ENCODE data around the gene RALGAPA2. TPM values are rescaled to one million over a fixed set of nuclear protein-coding genes. Genes with fewer than 3 reads are reported as not detected.

Gene RALGAPA2
- total RNA-seq, 4 donors from 2014 or later, result 54.3 to 67.6 (median 60.3) TPM

DNA sequence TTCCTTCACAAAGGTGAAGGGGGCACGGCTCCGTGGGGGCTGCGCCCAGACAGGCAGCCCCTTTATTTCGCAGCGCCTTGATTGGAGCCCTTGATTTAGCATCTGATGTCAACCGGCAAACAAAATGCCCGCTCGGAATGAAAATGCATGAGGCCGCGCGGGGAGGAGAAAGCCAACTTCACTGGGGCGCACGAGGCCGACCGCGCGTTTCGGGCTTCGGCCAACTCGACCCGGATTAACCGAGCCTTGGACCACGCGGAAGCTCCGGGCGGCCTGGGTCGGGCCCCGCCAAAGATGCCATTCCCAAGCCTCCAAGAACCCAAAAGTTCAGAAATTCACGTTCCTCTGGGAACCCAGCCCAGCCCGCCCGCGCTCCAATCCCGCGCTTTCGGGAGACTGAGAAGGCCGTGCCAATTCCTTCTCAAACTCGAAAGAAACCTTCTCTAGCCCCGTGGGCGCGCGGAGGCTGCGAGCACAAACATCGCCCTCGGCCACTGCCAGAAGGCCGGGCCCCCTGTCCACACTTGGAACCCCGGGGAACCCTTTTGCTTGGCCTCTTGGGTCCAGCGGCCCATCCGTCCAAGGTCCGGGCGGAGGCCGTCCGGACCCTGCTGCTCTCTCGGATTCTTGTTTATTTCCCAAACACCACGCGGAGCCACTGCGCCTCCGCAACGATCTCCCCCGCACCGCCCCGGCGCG lies 345.4 kb downstream of the RALGAPA2 start:
- H3K27ac ChIP-seq, result no peak overlapping the region
- peak overlapping the region in 3 of 4 donors; percentile 31 to 44 (median 43) for H3K4me3 ChIP-seq
- H3K4me1 ChIP-seq, result peaks cover 0 to 47% (median 14%) of the 10 kb centered on the region in 4 donors
- H3K9me3 ChIP-seq, result no peaks in the 10 kb centered on the region
- H3K36me3 ChIP-seq, result no peaks in the 10 kb centered on the region
- H3K27me3 ChIP-seq, result peaks cover 0 to 71% of the 10 kb centered on the region in 2 donors
- no peak for DNase-seq
- no peak for TF ChIP-seq POLR2A (IDR thresholded peaks at IDR 0.05)
- TF ChIP-seq, protein P1, sequence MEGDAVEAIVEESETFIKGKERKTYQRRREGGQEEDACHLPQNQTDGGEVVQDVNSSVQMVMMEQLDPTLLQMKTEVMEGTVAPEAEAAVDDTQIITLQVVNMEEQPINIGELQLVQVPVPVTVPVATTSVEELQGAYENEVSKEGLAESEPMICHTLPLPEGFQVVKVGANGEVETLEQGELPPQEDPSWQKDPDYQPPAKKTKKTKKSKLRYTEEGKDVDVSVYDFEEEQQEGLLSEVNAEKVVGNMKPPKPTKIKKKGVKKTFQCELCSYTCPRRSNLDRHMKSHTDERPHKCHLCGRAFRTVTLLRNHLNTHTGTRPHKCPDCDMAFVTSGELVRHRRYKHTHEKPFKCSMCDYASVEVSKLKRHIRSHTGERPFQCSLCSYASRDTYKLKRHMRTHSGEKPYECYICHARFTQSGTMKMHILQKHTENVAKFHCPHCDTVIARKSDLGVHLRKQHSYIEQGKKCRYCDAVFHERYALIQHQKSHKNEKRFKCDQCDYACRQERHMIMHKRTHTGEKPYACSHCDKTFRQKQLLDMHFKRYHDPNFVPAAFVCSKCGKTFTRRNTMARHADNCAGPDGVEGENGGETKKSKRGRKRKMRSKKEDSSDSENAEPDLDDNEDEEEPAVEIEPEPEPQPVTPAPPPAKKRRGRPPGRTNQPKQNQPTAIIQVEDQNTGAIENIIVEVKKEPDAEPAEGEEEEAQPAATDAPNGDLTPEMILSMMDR (IDR thresholded peaks at IDR 0.05), result no peak

DNA sequence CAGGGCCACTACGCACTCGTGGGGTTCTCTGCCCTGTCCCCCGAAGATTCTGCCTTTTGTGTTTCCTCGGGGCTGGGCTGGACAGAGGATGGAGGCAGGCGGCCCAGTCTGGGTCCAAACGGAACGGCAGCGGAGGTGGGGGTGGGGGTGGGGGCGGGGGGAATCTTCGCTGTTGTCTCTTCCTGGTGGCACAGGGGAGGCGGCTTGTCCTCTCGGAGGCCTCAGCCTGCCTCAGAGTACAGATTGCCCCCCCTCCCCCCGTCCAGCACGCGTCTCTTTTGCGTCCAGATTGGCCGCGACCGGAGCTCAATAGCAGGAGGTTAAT lies 345.9 kb downstream of the RALGAPA2 start:
- Histone ChIP-seq H3K27ac (no peak overlapping the region), H3K4me3 (no peak overlapping the region), H3K36me3 (no peaks in the 10 kb centered on the region), H3K9me3 (no peaks in the 10 kb centered on the region), H3K27me3 (peaks cover 0 to 71% of the 10 kb centered on the region in 2 donors), H3K4me1 (peaks cover 0 to 47% (median 14%) of the 10 kb centered on the region in 4 donors)
- DNase-seq, result no peak
- TF ChIP-seq POLR2A (IDR thresholded peaks at IDR 0.05), result no peak
- TF ChIP-seq, protein P1 (IDR thresholded peaks at IDR 0.05), result no peak

DNA sequence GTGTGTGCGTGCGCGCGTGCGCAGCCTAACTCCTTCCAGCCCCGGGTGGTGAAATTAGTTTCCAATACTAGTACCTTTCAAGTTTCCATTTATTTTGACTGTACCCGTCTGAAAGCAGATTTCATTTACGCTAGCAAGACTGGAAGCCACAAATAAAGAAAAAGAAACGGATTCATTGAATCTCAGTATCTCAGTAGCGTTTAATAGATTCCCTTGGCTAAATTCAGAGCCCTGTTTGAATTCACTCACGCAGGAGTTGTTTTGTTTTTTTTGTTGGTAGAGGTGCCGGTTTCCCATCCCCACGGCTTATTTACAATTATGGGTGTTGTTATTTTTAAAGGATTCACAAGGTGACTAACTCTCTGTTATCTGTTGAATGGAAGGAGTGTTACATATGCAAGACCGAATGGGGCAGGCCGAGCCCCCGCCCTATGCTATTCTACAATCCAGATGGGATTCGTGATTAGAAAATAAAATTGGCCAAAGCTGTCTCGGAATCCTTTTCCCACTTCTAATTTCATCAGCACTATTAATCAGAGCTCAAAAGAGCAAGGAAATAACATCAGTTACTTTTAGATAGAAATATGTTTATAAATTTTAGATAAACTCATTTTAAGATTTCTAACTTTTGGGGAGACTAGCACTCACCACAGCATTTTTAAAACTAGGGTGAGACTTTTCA lies 346.8 kb downstream of the RALGAPA2 start:
- Histone ChIP-seq H3K9me3 (no peaks in the 10 kb centered on the region), H3K27me3 (peaks cover 0 to 65% of the 10 kb centered on the region in 2 donors), H3K36me3 (no peaks in the 10 kb centered on the region), H3K27ac (no peak overlapping the region), H3K4me3 (no peak overlapping the region), H3K4me1 (peaks cover 0 to 50% (median 14%) of the 10 kb centered on the region in 4 donors)
- DNase-seq, result no peak
- TF ChIP-seq, protein P1 (IDR thresholded peaks at IDR 0.05), result no peak

DNA sequence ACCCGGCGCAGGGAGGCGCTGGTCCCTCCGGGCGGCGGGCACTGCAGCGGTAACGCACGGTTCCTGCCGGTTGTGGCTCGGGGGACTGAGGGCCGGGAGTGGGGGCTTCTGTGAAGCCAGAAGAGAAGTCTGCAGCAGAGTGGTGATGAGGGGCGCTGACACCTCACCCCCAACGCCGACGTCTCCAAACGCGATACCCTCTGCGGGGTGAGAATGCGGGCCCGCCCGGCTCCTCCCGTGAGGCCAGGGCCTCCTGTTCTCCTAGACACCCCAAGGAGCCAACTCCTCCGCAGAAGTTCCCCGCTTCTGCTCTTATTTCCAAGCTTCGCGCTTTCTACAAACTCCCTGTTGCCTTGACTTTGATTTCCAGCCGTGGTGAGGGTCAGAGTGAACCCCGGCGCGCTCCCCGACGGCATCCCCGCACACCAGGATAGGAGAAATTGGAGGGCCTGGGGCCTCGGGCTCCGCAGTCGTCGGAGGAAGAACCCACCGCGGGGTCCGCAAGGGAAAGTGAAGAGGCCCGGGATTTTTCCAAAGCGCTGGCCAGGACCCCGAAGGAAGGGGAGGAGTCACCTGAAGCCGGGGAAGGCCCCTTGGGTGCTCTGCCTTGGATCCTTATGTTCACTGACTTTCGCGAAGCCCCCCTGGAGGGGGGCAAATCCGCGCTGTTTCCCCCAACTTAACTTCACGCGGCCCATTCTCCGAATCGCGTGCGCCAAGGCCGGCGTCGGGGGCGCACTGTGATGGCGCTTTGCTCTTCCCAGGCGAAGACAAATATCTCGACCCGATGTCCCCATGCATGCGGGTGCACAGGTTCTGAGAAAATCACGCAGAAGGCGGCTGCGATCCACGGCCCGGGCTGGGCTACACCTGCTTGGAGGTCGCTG lies 347.6 kb downstream of the RALGAPA2 start:
- Histone ChIP-seq H3K4me1 (peaks cover 0 to 55% (median 14%) of the 10 kb centered on the region in 4 donors), H3K27me3 (peaks cover 0 to 59% of the 10 kb centered on the region in 2 donors), H3K9me3 (no peaks in the 10 kb centered on the region), H3K36me3 (no peaks in the 10 kb centered on the region), H3K4me3 (no peak overlapping the region), H3K27ac (no peak overlapping the region)
- DNase-seq, result no peak
- TF ChIP-seq, protein P1 (IDR thresholded peaks at IDR 0.05), result no peak
- no peak for TF ChIP-seq POLR2A (IDR thresholded peaks at IDR 0.05)

DNA sequence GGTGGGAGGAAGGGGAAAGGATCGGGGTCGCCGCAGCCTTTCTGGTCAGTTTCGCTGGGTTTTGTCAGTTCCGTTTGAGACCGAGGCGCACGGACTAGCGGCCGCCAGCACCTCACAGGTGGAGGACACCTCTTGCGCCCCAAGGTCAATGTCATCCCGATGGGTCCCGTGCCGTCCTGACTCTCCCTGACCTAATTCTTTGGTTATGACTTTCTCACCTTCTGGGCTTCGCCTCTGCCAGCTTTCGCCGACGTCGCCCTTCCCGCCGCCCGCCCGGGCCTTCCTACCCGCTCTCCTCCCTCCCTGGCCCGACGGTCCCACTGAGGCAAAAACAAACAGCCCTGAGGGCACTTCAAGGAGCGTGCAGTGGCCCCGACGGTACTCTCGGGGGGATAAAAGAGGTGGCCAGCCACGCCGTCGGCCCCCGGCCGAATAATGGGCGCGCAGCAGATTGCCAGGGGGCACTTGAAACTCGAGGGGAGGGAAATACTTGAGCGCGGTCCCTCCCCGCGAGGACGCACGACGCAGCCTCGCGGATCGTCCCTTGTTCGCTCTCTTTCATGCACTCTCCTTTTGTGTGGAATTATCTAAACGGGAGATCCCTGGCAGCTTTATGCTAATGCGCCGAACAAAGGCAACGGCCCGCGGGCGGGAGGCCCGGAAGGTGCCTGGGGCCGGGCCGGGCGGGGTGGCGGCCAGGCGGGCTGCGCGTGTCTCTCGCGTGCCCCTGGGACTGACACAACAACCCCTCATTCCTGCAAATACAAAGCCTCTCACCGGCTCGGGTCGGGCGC lies 348.4 kb downstream of the RALGAPA2 start:
- no peaks in the 10 kb centered on the region for H3K36me3 ChIP-seq
- TF ChIP-seq POLR2A (IDR thresholded peaks at IDR 0.05), result no peak
- H3K27me3 ChIP-seq, result peaks cover 0 to 51% of the 10 kb centered on the region in 2 donors
- H3K27ac ChIP-seq, result no peak overlapping the region
- H3K4me1 ChIP-seq, result peaks cover 0 to 47% (median 10%) of the 10 kb centered on the region in 4 donors
- no peaks in the 10 kb centered on the region for H3K9me3 ChIP-seq
- no peak overlapping the region for H3K4me3 ChIP-seq
- no peak for DNase-seq

All from Peyer's patch (tissue), 4 donors.